ENCODE results near the gene SIRT7.
"Not testable (repeated sequence)": the region's sequence is repeated elsewhere in the genome, so short reads cannot be mapped to it uniquely, and the experiment has no call there.

The SIRT7 gene

GRCh38 chr17:81959362-81960129 lies 41.6 kb upstream of the SIRT7 start:
- Histone ChIP-seq H3K36me3 (ENCODE audit: control insufficient read depth in 1 of 2, insufficient read depth in 2 of 2, low read length in 2 of 2) (no peaks in the 10 kb centered on the region), H3K4me3 (ENCODE audit: low read depth in 1 of 2, low read length in 2 of 2) (peak overlapping the region in 1 of 2 donors; percentile 59), H3K9me3 (ENCODE audit: control insufficient read depth in 1 of 2, low read length in 2 of 2) (no peaks in the 10 kb centered on the region), H3K27me3 (ENCODE audit: low read depth, low read length) (peaks cover 30% of the 10 kb centered on the region), H3K27ac (ENCODE audit: low read length) (no peak overlapping the region), H3K4me1 (ENCODE audit: control insufficient read depth in 1 of 2, insufficient read depth in 2 of 2, low read length in 2 of 2) (peaks cover 0 to 19% of the 10 kb centered on the region in 2 donors)

DNA sequence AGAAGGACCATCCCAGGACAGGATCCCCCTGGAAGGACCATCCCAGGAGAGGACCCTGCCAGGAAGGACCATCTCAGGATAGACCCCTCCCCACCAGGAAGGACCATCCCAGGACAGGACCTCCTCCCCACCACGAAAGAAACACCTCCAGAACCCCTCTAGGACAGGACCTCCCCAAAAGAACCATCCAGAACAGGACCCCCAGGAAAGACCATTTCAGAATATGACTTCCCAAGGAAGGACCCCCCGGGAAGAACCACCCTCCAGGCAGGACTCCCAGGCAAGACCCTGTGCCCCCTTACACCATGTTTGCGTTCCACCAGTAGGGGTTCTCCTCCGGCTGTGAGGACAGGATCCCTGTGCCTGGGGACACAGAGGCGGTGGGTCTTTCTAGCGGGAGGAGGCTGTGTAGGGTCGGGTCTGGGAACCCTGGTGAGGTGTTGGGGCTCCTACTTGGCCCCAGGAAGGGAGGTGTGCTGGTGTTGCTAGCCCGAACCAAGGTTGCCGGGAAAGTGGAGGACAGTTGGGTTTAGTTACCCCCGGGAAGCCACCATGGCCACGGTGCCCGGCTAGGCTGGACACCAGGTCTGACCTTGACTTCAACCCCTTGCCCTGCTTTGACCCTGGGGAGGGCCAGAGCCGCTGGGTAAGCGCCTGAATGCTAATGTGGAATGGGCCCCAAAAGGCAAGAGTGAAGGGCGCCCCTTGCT lies 40.8 kb upstream of the SIRT7 start:
- H3K27me3 ChIP-seq (ENCODE audit: low read depth, low read length) = peaks cover 30% of the 10 kb centered on the region
- H3K4me3 ChIP-seq (ENCODE audit: low read depth in 1 of 2, low read length in 2 of 2) = peak overlapping the region in 1 of 2 donors; percentile 59
- peaks cover 0 to 19% of the 10 kb centered on the region in 2 donors for H3K4me1 ChIP-seq (ENCODE audit: control insufficient read depth in 1 of 2, insufficient read depth in 2 of 2, low read length in 2 of 2)
- no peaks in the 10 kb centered on the region for H3K9me3 ChIP-seq (ENCODE audit: control insufficient read depth in 1 of 2, low read length in 2 of 2)
- no peaks in the 10 kb centered on the region for H3K36me3 ChIP-seq (ENCODE audit: control insufficient read depth in 1 of 2, insufficient read depth in 2 of 2, low read length in 2 of 2)
- no peak overlapping the region for H3K27ac ChIP-seq (ENCODE audit: low read length)

DNA sequence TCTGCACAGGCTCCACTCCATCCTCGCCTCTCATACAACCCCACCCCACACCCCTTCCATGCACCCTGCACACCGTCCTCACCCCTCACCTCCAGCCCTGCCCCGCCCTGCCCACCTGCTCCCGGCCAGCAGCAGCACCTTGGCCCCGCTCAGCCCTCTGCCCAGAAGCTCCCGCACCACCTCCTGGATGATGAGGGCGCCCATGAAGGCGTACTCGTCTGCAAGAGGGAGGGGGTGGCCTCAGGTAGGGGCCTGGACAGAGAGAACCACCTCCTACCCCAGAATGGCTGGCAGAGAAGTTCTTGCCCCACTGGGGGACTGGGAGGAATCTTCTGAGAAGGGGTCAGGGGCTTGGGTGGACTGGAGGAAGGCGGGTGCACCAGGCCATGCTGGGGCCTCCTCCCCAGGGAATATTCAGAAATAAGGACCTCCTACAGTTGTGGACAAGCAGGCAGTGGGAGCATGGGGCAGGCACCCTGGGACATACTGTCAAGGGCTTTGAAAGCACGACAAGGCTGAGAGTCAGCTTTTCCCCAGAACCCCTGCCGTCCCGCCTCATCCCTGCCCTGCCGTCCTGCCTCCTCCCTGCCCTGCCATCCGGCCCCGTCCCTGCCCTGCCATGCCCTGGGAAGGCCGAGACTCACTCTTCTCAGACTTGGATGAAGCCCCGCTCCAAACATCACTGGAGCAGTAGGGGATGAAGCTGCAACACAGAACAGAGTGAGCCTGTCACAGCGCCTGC lies 39.9 kb upstream of the SIRT7 start:
- Histone ChIP-seq H3K36me3 (ENCODE audit: control insufficient read depth in 1 of 2, insufficient read depth in 2 of 2, low read length in 2 of 2) (no peaks in the 10 kb centered on the region), H3K4me3 (ENCODE audit: low read depth in 1 of 2, low read length in 2 of 2) (no peak overlapping the region), H3K9me3 (ENCODE audit: control insufficient read depth in 1 of 2, low read length in 2 of 2) (no peaks in the 10 kb centered on the region), H3K4me1 (ENCODE audit: control insufficient read depth in 1 of 2, insufficient read depth in 2 of 2, low read length in 2 of 2) (peaks cover 0 to 19% of the 10 kb centered on the region in 2 donors), H3K27me3 (ENCODE audit: low read depth, low read length) (peaks cover 27% of the 10 kb centered on the region), H3K27ac (ENCODE audit: low read length) (no peak overlapping the region)

DNA sequence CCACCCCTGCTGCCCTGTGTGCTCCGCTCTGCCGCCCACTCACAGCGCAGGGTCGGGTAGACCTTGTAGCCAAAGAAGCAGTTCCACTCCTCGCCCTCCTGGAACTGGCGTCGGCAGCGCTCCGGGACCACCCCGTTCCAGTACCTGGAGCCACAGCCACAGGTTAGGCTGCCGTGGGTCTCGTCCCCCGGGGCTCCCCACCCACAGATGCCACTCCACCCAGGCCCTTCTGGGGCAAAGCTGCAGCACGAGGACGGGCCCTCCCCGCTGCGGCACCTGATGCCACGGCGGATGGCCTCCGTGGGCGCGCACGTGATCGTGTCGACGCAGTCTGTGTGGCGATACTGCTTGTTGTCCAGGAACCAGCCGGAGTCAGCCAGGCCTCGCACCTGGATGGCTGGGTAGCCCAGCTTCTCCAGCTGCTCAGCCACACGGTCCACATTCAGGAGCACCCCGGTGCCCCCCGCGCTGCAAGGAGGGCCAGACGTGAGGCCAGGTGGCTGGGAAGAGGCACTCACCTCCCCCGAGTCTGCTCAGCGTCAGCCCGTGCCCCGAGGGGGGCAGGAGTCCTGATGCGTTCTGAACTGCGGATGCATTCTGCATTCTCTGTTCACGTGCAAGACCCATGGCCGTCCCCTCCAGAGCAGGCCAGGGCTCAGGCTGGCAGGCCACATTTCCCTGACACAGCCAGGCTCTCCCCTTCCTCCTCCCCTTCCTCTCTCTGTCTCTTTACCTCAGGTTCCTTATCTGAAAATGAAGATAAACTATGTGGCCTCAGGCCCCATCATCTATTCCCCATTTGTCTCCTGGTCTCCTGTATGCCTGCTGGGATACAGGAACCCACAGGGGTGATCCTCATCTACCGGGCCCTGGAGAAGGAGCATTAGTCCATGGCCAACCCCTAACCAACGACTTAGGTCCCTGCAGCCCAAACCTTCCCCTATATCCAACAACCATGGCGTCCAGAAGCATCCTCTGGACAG lies 38.9 kb upstream of the SIRT7 start:
- H3K4me1 ChIP-seq (ENCODE audit: control insufficient read depth in 1 of 2, insufficient read depth in 2 of 2, low read length in 2 of 2) = peaks cover 0 to 17% of the 10 kb centered on the region in 2 donors
- H3K27ac ChIP-seq (ENCODE audit: low read length) = no peak overlapping the region
- no peaks in the 10 kb centered on the region for H3K9me3 ChIP-seq (ENCODE audit: control insufficient read depth in 1 of 2, low read length in 2 of 2)
- H3K27me3 ChIP-seq (ENCODE audit: low read depth, low read length) = peaks cover 17% of the 10 kb centered on the region
- no peaks in the 10 kb centered on the region for H3K36me3 ChIP-seq (ENCODE audit: control insufficient read depth in 1 of 2, insufficient read depth in 2 of 2, low read length in 2 of 2)
- H3K4me3 ChIP-seq (ENCODE audit: low read depth in 1 of 2, low read length in 2 of 2) = no peak overlapping the region

DNA sequence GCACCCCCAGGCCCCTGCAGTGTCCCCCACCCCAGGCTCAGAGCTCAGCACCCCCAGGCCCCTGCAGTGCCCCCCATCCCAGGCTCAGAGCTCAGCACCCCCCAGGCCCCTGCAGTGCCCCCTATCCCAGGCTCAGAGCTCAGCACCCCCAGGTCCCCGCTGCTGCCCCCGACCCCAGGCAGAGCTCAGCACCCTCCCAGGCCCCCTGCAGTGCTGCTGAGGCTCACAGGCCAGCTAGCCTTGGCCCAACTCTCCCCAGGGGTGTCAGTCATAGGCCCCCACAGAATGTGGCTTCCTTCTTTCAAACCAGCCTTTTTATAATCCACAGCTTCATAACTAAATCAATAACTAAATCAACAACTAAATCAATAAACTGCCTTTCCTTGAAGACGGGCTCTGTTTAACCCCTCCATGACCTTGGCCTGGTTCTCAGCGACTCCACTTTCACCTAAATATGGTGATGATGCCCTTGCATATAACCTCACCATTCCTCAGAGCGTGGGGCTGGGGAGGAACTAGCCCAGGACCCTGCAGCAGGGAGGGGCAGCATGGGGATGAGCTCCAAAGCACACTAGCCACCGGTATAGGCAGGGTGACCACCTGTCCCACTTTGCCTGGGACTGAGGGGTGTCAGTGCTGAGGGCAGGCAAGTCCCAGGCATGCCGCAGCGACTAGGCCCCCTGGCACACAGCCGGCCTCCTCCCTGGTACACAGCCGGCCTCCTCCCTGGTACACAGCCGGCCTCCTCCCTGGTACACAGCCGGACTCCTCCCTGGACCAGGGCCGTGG lies 38.0 kb upstream of the SIRT7 start:
- Histone ChIP-seq H3K27ac (ENCODE audit: low read length) (no peak overlapping the region), H3K9me3 (ENCODE audit: control insufficient read depth in 1 of 2, low read length in 2 of 2) (no peaks in the 10 kb centered on the region), H3K36me3 (ENCODE audit: control insufficient read depth in 1 of 2, insufficient read depth in 2 of 2, low read length in 2 of 2) (no peaks in the 10 kb centered on the region), H3K27me3 (ENCODE audit: low read depth, low read length) (peaks cover 13% of the 10 kb centered on the region), H3K4me3 (ENCODE audit: low read depth in 1 of 2, low read length in 2 of 2) (no peak overlapping the region), H3K4me1 (ENCODE audit: control insufficient read depth in 1 of 2, insufficient read depth in 2 of 2, low read length in 2 of 2) (peaks cover 0 to 11% of the 10 kb centered on the region in 2 donors)

DNA sequence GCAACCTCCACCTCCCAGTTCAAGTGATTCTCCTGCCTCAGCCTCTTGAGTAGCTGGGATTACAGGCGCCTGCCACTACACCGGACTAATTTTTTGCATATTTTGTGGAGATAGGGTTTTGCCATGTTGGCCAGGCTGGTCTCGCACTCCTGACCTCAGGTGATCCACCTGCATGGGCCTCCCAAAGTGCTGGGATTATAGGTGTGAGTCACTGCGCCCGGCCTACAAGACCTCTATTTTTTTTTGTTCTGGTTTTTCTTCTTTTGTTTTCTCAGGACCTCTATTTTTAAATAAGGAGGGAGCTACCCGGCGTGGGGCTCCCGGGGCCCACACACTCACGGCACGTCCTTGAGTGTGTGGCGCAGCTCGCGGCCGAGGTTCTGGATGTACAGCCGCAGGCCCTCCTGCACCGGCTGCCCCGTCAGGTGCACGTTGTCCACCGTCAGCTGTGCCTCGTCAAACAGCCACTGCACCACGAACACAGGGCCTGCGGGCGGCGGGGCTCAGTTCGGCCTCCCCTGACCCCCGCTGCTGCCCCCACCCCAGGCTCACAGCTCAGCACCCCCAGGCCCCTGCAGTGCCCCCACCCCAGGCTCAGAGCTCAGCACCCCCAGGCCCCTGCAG lies 37.2 kb upstream of the SIRT7 start:
- peaks cover 13% of the 10 kb centered on the region for H3K27me3 ChIP-seq (ENCODE audit: low read depth, low read length)
- H3K36me3 ChIP-seq (ENCODE audit: control insufficient read depth in 1 of 2, insufficient read depth in 2 of 2, low read length in 2 of 2) = no peaks in the 10 kb centered on the region
- H3K4me1 ChIP-seq (ENCODE audit: control insufficient read depth in 1 of 2, insufficient read depth in 2 of 2, low read length in 2 of 2) = peaks cover 0 to 9% of the 10 kb centered on the region in 2 donors
- H3K4me3 ChIP-seq (ENCODE audit: low read depth in 1 of 2, low read length in 2 of 2) = no peak overlapping the region
- H3K27ac ChIP-seq (ENCODE audit: low read length) = no peak overlapping the region
- no peaks in the 10 kb centered on the region for H3K9me3 ChIP-seq (ENCODE audit: control insufficient read depth in 1 of 2, low read length in 2 of 2)

DNA sequence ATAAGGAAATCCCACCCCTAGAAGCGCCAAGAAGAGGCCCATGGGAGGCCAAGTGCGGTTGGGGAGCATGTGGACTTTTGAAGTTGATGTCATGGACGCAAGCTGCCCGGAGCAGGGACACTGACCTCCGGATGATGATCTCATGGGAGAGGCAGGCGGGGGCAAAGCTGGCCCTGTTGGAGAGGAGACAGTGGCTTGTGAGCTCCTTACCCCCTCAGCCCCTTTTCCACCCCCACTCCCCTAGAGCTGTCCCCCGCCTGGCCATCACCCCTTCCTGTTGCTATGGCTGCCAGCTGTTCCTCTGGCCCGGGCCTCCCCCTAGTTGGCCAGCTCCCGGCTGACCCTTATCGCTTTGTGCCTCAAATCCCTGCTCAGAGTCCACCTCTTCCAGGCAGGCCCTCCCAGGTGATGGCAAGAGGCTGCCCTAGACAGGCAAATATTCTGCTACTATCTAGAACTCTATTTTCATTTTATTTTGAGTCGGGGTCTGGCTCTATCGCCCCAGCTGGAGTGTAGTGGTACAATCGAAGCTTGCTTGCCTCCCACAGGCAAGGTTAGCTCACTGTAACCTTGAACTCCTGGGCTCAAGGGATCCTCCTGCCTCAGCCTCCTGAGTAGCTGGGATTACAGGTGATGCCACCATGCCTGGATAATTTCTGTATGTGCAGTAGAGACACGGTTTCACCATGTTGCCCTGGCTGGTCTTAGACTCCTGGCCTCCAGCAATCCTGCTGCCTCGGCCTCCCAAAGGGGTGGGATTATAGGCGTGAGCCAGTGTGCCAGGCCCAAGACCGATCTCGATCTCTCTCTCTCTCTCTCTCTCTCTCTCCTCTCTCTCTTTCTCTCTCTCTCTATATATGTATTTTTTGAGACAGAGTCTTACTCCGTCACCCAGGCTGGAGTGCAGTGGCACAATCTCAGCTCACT lies 36.4 kb upstream of the SIRT7 start:
- Histone ChIP-seq H3K27me3 (ENCODE audit: low read depth, low read length) (peaks cover 10% of the 10 kb centered on the region), H3K27ac (ENCODE audit: low read length) (no peak overlapping the region), H3K9me3 (ENCODE audit: control insufficient read depth in 1 of 2, low read length in 2 of 2) (no peaks in the 10 kb centered on the region), H3K36me3 (ENCODE audit: control insufficient read depth in 1 of 2, insufficient read depth in 2 of 2, low read length in 2 of 2) (no peaks in the 10 kb centered on the region), H3K4me1 (ENCODE audit: control insufficient read depth in 1 of 2, insufficient read depth in 2 of 2, low read length in 2 of 2) (peaks cover 0 to 3% of the 10 kb centered on the region in 2 donors), H3K4me3 (ENCODE audit: low read depth in 1 of 2, low read length in 2 of 2) (no peak overlapping the region)

GRCh38 chr17:81953443-81953842 lies 35.5 kb upstream of the SIRT7 start:
- not testable (repeated sequence) for H3K36me3 ChIP-seq (ENCODE audit: control insufficient read depth in 1 of 2, insufficient read depth in 2 of 2, low read length in 2 of 2); H3K4me3 ChIP-seq (ENCODE audit: low read depth in 1 of 2, low read length in 2 of 2); H3K9me3 ChIP-seq (ENCODE audit: control insufficient read depth in 1 of 2, low read length in 2 of 2); H3K4me1 ChIP-seq (ENCODE audit: control insufficient read depth in 1 of 2, insufficient read depth in 2 of 2, low read length in 2 of 2); H3K27me3 ChIP-seq (ENCODE audit: low read depth, low read length); H3K27ac ChIP-seq (ENCODE audit: low read length)

DNA sequence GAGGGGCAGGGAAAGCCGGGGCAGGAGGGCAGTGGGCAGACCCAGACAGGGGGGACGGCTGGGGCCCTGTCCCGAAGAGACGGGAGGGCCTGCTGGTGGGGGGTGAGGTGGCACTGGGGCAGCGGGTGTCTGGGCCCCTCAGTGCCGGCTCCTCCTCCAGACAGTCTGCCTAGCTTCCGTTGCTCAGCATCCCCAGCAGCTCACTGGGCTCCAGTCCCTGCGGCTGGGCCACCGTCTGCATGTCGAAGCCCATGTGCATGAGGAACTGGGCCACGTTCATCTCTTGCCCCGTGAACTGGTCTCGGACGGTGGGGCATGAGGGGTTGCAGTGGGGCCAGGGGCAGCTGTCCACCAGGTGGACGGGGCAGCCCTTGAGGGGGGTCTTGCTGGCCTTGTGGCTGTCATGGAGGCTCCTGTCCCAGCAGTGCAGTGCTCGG lies 34.8 kb upstream of the SIRT7 start:
- Histone ChIP-seq H3K27me3 (ENCODE audit: low read depth, low read length) (no peaks in the 10 kb centered on the region), H3K4me1 (ENCODE audit: control insufficient read depth in 1 of 2, insufficient read depth in 2 of 2, low read length in 2 of 2) (no peaks in the 10 kb centered on the region), H3K4me3 (ENCODE audit: low read depth in 1 of 2, low read length in 2 of 2) (no peak overlapping the region), H3K36me3 (ENCODE audit: control insufficient read depth in 1 of 2, insufficient read depth in 2 of 2, low read length in 2 of 2) (no peaks in the 10 kb centered on the region), H3K27ac (ENCODE audit: low read length) (no peak overlapping the region), H3K9me3 (ENCODE audit: control insufficient read depth in 1 of 2, low read length in 2 of 2) (no peaks in the 10 kb centered on the region)
